Measurements from ENCODE around the gene RSBN1. TPM values are rescaled to one million over a fixed set of nuclear protein-coding genes. Genes with fewer than 3 reads are reported as not detected.

RSBN1 gene
- total and polyA plus RNA-seq, 10 of the 15 experiments (the other 5 are each of a cell fraction or from before 2014, with no cell fraction given) = 2.9 to 26.8 (median 11.5) TPM

DNA sequence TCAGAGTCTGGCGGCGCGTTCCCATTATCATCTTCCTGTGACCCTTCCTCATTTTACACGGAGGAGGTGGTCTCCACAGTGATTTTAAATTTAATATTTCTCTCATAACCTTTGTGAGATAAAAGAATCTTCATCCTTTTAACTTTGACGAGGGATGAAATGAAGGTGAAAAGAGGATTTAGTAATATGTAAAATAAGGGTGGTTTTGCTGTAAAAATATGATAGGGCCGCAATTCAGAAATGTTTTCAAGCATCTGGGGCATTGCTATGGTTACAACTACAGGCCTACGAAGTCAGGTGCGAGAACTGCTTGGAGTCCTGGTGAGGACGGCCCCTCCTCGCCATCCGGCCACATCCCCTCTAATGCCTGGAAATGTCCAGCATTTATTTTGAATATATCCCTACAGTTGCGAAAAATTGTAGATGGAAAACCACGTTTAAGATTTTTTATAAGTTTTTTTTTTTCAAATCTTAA, 422 bp upstream of the RSBN1 start:
- intact Hi-C loops (cut with micrococcal nuclease; ENCODE audit: unreplicated experiment) (loop anchor here (1.0 kb wide), 1 partner anchor 93 kb away; the partner anchor contains the start of gene DCLRE1B), in situ Hi-C loops (cut with MboI) (no loop called here)
- Histone ChIP-seq H3K27ac (ENCODE audit: control insufficient read depth, insufficient read depth) (peak overlapping the region; percentile 72), H3K4me2 (ENCODE audit: control insufficient read depth, insufficient read depth) (peak overlapping the region; percentile 58), H3K4me1 (ENCODE audit: control insufficient read depth, insufficient read depth, low read length) (no peaks in the 10 kb centered on the region), H3K9me3 (replicated peaks; ENCODE audit: control insufficient read depth, insufficient read depth, low read length) (no peaks in the 10 kb centered on the region; the same call in 2 of the 3 replicates), H4K20me1 (ENCODE audit: control insufficient read depth, insufficient read depth) (no peaks in the 10 kb centered on the region), H3K9ac (ENCODE audit: control insufficient read depth, insufficient read depth, low read length) (peak overlapping the region; percentile 63), H3K36me3 (ENCODE audit: control insufficient read depth in 2 of 2, insufficient read depth in 2 of 2, low read length in 1 of 2) (0 out of 4 replicates have a peak, but pooled peaks cover 0 to 3% of the 10 kb centered on the region in 2 experiments), H3K79me2 (ENCODE audit: control insufficient read depth, insufficient read depth, low read length) (peaks cover 43% of the 10 kb centered on the region), H3K27me3 (replicated peaks in 1 of 2; ENCODE audit: control insufficient read depth in 2 of 2, insufficient read depth in 2 of 2, low read length in 1 of 2) (no peaks in the 10 kb centered on the region), H3K4me3 (peak overlapping the region; percentile 55; the same call in 1 of the 2 replicates), H2AFZ (ENCODE audit: control insufficient read depth, low read depth, low read length) (peak overlapping the region; percentile 68)
- CTCF ChIA-PET = interaction anchor here (0.6 to 2.4 kb wide), 10 partner anchors 18 to 126 kb away, joined by 3 to 7 read pairs (median 4); partner anchors contain the start of genes AP4B1 and PHTF1
- no peak for DNase-seq (ENCODE audit: low read depth, low spot score)
- FAIRE-seq = no peak
- POLR2A ChIA-PET = interaction anchor here (0.6 to 2.9 kb wide), 11 partner anchors 9 to 127 kb away, joined by 3 to 24 read pairs (median 4); partner anchors contain the start of gene PHTF1
- RAD21 ChIA-PET (ENCODE audit: unreplicated experiment) = interaction anchor here (0.8 to 3.0 kb wide), 14 partner anchors 10 to 118 kb away, joined by 3 to 55 read pairs (median 4); partner anchors contain the start of genes AP4B1 and PHTF1
- SMC1A ChIA-PET (ENCODE audit: uncharacterized antibody, unreplicated experiment) = interaction anchor here (0.6 to 4.9 kb wide), 10 partner anchors 19 to 142 kb away, joined by 3 to 42 read pairs (median 10); partner anchors contain the start of gene PHTF1
- peak; percentile 9; the same call in 1 of the 3 replicates for ATAC-seq
- 17% methylated on average over 13 of the region's 13 CpGs for WGBS (ENCODE audit: insufficient coverage, insufficient replicate concordance, low lambda C conversion rate, missing lambda C conversion rate)
- BruUV-seq (replicated peaks) = TSS peak; percentile 100
- no peak for TF ChIP-seq MYB (IDR thresholded peaks at IDR 0.05; ENCODE audit: borderline replicate concordance, low read depth, low read length)
- TF ChIP-seq MTA2 (IDR thresholded peaks at IDR 0.05; ENCODE audit: low read depth) = 0 out of 2 replicates have a peak, but pooled peaks have one; percentile 5
- TF ChIP-seq ZNF687 (IDR thresholded peaks at IDR 0.05) = peak; percentile 63
- peak; percentile 11; the same call in 1 of the 2 replicates for TF ChIP-seq TAF1 (IDR thresholded peaks at IDR 0.05; ENCODE audit: borderline replicate concordance, low read depth, low read length)
- TF ChIP-seq ZBED1 (IDR thresholded peaks at IDR 0.05; ENCODE audit: borderline replicate concordance) = no peak
- no peak for TF ChIP-seq RBBP5 (conservative IDR thresholded peaks at IDR 0.05)
- no peak for TF ChIP-seq SREBF1 (IDR thresholded peaks at IDR 0.05; ENCODE audit: low read length)
- TF ChIP-seq SMAD1 (IDR thresholded peaks at IDR 0.05; ENCODE audit: low read depth, partially characterized antibody) = peak; percentile 71
- peak; percentile 91 for TF ChIP-seq PML (IDR thresholded peaks at IDR 0.05; ENCODE audit: low read length)
- TF ChIP-seq NRF1 (conservative IDR thresholded peaks at IDR 0.05; ENCODE audit: low read depth, low read length) = no peak
- TF ChIP-seq CBX3 (IDR thresholded peaks at IDR 0.05; ENCODE audit: borderline replicate concordance, low read depth) = no peak
- peak; percentile 66; the same call in 1 of the 2 replicates for TF ChIP-seq PAX8 (IDR thresholded peaks at IDR 0.05)
- no peak for TF ChIP-seq KAT2A (conservative IDR thresholded peaks at IDR 0.05; ENCODE audit: control insufficient read depth, low read depth, low read length)
- TF ChIP-seq HSF1 (IDR thresholded peaks at IDR 0.05; ENCODE audit: low read depth, low read length) = 0 out of 2 replicates have a peak, but pooled peaks have one; percentile 4
- TF ChIP-seq MEF2B (IDR thresholded peaks at IDR 0.05; ENCODE audit: partially characterized antibody, poor library complexity, severe bottlenecking) = peak; percentile 17
- no peak for TF ChIP-seq NFIC (IDR thresholded peaks at IDR 0.05; ENCODE audit: low read depth, low read length)
- no peak for TF ChIP-seq HDGF (IDR thresholded peaks at IDR 0.05)

Data from GM12878 (cell line).